Measurements from ENCODE around the gene HLA-DQA1.
"Not testable (repeated sequence)": the region's sequence is repeated elsewhere in the genome, so short reads cannot be mapped to it uniquely, and the experiment has no call there.

Gene HLA-DQA1

DNA sequence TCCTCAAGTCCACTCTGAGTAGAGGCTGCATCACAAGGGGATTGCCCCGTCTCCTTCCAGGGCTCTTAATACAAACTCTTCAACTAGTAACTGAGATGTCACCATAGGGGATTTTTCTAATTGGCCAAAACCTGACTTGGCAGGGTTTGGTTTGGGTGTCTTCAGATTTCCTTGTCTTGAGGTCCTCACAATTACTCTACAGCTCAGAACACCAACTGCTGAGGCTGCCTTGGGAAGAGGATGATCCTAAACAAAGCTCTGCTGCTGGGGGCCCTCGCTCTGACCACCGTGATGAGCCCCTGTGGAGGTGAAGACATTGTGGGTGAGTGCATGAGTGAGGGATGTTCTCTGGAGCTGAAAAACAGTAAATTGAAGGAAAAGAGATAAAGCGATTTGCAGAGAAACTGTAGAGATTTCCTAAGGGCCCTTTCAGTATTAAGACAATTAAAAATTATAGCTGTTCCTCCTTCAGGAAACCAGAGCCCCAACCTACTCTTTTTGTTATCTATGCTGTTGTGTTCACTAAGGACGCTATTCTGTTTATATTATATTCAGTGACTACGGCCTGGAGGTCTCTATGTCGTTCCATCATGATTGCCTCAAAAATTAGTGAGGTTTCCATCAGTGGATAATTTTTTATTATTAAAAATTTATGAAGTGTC lies at the start of gene HLA-DQA1:
Gene HLA-DQA1 (plus strand): TSS at position 188 of the 662 bp plus-strand sequence. CDS start 53 bp downstream, at position 241.
- DNase-seq: no peak

DNA sequence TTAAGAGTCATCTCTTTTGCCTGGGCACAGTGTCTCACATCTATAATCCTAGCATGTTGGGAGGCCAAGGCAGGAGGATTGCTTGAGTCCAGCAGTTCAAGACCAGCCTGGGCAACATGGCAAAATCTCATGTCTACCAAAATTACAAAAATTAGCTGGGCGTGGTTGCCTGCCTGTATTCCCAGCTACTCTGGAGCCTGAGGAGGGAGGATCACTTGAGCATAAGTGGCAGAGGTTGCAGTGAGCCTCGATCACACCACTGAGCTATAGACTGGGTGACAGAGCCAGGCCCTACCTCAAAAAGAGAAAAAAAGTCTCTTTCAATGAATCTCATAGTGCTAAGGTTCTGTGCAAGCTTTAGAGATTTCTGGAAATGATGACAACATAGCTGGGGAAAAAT lies 49.0 kb upstream of the HLA-DQA1 start:
- no peak for DNase-seq

DNA sequence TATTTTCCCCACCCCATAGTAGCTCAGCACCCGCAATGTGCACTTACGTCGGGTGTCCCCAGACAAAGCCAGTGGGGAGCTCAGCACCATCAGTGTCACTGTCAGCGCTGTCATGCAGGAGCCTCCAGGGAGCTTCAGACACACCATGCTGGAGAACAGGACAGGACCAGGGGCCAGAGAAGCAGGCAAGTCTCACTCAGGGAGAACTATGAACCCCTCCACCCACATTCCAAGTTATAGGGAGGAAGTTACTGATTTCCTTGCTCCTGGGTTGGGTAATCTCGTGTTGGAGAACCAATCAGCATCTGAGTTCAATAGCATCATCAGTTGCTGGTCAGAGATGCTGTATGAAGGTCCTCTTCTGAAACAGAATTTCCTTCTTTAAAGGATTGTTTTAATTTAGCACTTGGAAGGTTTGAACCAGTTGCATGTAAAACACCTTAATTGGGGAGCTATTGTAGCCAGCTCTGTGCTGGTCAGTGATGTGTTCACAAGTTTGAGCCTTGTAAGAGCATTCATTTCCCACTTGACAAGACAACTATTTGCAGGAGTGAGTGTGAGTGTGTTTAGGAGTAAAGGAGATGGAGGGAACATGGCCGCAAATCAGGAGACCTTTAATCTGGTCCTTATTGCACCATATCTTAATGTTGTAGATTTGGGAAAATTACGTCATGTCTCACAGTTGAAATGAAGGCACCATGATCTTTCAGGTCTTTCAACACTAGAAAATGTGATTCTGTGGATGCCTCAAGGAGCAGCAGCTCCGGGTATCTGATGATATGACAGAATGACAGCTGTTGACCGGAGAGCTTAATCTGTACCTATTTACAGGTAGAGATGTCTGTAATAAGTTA lies 47.4 kb upstream of the HLA-DQA1 start, which contains the start of gene HLA-DRB1:
Gene HLA-DRB1 (minus strand): TSS at position 253 of the 854 bp plus-strand sequence. CDS start 106 bp downstream, at position 147.
- no peak for DNase-seq

DNA sequence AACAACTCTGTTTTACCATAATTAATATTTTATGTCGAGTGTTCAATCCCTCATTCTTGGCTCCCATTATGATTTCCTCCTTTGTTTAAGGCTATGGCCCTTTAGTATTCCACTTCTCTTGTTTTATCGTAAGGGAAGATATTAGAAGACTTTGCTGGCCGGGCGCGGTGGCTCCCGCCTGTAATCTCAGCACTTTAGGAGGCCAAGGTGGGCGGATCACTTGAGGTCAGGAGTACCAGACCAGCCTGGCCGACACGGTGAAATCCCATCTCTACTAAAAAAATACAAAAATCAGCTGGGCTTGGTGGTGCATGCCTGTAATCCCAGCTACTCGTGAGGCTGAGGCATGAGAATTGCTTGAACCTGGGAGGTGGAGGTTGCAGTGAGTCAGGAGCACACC lies 46.5 kb upstream of the HLA-DQA1 start:
- DNase-seq: not testable (repeated sequence)

DNA sequence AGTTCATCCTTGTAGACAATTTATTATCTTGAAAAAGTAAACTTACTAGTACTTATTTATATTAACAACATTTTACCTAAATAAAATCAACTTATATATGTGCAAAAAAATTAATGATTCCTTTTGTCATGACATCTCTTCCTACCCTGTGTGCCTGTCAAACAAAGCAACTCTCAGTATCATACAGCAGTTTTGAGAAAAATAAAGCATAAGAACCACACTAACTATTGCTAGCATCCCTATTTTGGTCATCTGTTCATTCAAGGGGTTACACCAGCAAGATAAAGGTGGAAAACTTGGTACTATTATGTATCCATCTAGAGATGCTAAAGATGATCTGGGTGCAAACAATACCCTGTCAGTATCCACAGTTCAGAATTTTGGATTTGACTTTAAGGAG lies 40.2 kb upstream of the HLA-DQA1 start:
- no peak for DNase-seq

DNA sequence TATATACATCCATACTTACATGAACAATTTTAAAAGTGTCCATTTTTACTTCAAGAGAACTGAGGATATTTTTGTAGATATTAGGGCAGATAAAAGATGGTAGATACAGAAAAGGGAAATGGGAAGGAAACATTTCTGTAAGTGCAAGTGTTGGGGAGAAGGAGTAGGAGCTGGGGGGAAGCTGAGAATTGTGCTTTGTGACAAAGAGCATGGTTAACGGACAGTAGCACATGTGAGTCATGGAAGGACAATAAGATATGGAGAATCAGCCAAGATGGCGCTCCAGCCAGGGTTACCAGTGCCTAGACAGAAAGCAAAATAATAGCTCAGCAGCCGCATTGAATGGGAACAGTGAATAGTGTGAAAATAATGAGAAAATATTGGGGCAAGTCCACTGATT lies 34.8 kb upstream of the HLA-DQA1 start:
- DNase-seq: no peak

DNA sequence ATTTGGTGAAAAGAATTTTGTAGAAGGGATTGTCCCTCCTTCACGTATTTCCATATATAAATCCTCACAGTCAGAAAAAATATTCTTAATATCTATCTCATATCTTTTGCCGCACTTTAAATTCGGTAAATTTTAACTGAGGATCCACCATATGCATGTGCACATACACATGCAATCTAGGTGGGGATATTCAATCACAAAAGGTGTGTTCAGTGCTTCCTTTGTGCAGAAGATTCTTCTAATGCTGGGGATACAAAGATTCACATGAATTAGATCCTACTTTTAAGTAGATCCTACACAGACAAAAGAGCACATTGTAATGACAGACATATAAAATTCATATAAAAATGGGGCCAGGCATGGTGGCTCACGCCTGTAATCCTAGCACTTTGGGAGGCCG lies 34.0 kb upstream of the HLA-DQA1 start:
- no peak for DNase-seq

DNA sequence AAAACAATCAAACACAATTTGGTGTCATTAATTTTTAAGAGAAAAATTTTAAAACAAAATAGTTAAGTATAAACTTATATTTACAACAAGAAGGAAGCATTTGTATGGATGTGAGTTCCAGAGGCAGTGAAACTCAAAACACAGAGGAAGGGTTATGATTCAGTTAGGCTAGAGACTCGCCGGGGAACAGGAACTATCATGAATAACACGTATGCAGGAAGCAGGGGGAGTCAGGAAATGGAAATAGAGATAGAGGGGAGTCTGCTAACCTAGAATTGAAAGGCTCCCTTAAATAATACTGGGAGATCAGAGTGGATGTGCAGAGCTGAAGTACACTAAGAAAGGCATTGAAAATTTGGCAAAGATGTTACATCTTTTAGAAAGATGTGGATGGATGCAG lies 33.3 kb upstream of the HLA-DQA1 start:
- DNase-seq: no peak

DNA sequence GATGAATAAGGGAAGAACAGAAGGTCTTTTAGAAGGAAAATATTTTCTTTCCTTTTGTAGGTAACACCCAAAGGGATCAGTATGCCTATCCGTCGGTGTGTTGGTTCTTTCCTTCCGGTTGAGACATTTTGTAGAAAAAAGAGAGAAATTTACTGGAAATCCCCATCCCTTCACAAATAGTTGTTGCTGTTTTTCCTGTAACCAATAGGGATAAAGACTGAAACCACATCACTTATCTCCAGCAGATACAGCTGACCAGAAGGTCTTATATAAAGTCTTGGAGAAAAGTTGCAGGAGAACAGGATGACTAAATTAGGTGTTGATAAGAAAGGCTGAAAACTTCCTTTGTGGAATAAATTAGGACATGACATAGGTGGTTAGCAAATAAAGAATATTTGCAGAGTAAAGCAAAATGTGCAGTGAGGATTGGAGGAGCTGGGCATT lies 32.8 kb upstream of the HLA-DQA1 start:
- DNase-seq: no peak

DNA sequence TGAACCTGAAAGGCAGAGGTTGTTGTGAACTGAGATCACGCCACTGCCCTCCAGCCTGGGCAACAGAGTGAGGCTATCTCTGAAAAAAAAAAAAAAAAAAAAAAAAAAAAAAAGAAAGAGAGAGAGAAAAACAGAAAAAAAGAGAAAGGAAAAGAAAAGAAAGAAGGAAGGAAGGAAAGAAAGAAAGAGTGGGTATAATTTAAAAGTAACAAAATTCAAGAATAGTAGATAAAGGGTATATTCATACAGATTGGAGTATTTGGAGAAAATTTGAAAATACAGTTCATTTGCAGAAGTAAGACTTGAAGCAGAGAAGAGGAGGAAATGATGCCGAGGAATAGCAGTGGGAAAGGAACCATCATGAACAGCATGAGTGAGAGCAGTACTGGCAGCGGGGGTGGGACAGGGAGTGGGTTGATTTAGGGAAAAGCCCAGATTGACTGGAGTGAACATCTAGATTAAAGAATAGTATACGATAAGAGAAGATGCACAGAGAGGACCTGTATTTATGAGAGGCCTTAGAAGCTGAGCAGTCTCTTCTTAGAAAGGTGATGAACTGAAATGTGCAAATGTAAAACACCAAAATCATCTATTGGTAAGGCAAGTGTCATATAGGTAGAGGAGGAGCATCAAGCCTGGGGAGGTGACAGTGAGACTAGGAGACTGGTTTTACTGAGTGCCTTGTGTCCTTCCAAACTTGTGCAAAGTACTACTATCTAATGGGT lies 29.8 kb upstream of the HLA-DQA1 start:
- DNase-seq: no peak

DNA sequence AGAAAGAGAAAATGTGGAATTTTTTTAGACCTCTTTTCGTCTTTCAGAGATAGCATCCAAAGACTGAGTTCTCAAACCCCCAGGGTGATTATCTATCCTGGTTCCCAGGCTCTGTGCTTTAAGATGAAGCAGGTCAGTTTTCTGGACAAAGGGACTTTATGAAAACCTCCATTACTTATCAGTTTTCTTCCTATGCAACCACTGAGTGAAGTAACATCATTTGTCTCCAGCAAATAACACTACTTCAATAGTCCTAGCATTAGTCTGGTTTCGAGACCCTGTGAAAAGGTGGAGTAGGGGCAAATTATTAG lies 29.3 kb upstream of the HLA-DQA1 start:
- no peak for DNase-seq

DNA sequence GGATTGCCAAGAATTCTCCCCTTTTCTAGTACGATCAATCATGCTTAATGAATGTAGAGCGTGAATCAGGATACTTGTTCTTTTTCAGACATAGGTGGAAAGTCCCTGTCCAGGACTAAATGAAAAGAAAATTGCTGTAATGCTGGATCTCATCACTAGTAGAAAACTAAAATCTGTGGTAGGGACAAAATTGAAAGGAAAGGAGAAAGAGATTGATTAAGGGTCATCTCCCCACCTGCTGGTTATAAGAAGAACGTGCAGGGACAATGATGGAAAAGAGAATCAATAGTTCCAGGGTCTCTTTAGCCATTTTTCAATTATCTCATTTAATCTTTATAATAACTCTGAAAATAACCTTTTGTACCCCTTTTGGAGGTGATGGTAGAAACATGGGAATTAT lies 28.8 kb upstream of the HLA-DQA1 start:
- DNase-seq: no peak

DNA sequence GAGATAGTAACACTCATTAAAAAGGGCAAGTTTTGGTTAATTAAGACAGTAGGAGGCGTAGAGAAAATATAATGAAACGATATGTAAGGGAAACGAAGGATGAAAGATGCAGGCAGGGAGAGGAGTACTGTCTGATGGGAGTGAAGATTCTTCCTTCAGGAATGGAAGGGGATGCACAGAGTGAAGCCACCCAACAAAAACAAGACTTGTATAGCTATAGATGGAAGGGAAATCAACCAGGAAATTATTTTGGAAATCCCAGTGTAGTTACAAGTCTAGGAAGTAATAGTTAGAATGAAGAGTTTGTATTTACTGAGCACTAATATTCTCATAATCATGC lies 27.8 kb upstream of the HLA-DQA1 start:
- DNase-seq: no peak

DNA sequence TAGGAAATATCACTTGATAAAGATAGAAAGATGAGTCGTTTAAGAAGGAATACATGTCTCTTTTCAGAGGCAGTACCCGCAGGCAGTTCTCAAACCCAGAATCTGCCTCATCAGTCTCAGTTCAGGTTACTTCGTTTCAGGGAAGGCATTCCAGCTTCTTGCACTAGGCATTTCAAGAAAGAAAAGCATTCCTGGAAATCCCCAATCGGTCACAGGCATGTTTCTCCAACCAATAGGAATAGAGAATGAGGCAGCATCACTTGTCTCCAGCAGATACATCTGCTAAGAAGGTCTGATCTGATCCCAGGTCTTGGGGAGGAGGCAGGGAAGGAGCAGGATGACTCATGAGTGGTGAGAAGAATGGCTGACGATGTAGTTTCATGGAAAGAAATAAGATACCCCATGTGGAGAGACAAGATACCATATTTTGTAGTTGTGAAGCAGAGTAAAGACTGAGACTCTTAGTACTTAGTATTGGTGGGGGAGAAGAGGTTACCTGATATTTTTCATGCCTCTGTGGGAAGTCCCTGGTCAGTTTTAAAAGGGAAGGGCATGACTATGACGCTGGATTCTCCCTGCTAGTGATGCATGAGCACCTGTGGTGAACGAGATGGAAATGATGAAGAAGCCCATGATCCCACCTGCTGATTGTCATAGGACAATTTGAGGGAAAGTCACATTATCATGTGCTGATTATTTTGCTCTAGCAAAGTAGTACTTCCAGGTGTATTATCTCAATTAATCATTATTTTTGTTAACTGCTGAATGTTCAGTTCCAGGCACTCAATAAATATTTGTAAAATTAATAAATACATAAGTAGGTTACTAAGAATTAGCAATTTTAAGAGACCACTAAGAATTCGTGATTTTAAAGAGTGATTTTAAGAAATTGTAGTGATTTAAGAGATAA lies 27.2 kb upstream of the HLA-DQA1 start:
- no peak for DNase-seq

DNA sequence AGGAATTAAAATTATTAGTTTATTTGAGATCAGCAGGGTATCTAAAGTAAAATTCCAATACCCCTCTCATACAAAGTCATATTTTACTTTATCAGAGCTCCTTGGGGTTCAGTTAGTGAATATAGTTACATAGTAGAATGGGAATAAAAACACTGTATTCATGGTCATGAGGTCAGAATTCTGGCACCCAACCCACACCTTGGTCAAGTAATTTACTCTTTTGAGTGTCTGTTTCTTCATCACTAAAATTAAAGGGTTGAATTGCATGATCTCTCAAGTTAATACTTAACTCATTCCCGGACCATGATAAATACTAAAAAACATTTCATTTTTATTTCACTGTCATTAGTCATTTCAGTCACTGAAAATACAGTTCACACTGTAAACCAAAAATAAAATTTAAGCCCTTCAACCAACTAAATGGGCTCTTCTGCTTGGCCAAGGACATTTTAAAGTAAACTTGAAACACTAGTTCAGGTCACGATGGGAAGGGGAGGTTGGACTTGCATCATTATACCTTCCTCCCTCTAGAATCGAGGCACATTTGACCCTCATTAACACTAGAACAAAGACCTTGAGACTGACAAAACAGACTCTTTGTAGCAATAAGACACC lies 26.4 kb upstream of the HLA-DQA1 start:
- DNase-seq: no peak

DNA sequence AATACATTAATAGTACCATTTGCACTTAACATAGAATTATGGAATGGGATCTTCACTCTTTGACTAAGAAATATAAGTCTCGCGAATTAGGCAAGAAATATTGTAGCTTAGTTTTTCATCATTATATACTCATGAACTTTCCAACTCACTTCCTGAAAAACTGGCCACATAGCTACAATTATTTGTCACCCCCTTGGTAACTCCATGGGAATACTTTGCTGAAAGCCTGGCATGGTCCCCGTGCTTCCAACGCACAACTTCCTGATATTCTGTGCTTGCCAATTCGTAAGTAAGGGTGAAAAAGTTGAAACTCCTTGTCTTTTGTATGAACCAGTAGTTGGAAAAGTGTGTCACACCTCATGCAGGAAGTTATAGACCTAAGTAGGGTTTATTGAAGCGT lies 23.7 kb upstream of the HLA-DQA1 start:
- no peak for DNase-seq

DNA sequence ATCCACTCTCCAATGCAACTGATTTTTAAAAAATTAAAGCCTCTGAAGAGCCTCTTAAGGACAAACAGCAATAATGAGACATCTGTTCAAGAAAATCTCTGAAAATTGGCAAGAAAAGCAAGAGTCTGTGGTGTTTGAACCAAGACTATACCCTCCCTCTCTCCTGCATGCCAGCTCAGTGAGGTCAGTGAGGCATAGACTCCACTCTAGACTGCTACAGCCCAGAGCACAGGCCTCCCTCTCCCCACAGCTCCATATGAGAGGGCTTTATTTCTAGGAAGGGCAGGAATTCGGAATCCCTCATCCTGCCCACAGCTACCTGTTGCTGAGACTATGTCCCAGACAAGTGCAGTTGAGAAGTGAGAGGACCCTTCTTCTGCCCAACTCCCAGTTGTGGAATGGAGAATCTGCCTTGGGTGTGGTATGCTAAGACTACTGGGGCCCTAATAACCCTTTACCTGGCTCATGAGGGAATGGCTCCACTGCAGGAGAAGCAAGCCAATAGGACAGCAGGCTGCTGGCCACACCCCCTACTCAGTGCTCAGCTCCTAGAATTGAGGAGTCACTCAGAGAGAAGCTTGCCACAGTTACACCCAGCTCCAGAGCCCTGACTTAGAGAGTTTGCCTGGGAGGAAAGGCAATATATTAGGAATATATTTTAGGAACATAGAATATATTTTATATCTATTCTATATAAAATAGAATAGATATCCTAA lies 22.7 kb upstream of the HLA-DQA1 start:
- no peak for DNase-seq

DNA sequence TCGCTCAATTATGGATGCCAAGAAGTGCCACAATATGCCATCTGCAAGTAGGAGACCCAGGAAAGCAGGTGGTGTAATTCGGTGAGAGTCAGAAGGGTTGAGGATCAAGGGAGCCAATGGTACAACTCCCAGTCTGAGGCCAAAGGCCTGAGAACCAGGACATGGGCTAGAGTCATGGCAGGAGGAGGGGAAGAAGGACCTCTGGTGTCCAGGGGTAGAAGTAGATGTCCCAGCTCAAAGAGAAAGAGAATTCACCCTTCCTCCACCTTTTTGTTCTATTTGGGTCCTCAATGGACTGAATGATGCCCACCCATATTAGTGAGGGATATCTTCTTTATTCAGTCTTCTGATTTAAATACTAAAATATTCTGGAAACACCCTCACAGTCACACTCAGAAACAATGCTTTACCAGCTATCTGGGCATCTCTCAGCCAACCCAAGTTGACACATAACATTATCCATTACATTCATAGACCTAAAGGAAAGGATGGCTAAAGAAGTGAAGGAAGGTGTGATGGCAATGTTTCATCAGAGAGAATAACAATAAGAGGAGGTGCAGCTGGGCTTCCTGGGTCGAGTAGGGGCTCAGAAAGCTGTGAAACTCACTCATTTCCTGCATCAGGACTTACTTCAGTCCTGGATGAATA lies 21.2 kb upstream of the HLA-DQA1 start:
- DNase-seq: no peak

DNA sequence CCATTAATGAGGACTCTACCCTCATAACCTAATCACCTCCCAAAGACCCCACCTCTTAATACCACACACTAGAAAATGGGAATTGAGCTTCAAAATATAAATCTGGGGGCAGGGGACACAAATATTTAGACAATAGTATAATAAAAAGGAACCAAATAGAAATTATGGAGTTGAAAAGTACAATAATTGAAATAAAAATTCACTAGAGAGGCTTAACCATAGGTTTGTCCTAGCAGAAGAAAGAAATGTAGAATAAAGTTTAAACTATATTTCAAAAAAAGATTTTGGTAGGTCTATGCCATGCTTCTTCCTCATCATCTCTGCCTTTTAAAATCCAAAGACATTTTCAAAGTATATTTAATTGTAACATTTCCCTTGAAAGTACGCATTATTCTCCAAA lies 19.5 kb upstream of the HLA-DQA1 start:
- DNase-seq: no peak

DNA sequence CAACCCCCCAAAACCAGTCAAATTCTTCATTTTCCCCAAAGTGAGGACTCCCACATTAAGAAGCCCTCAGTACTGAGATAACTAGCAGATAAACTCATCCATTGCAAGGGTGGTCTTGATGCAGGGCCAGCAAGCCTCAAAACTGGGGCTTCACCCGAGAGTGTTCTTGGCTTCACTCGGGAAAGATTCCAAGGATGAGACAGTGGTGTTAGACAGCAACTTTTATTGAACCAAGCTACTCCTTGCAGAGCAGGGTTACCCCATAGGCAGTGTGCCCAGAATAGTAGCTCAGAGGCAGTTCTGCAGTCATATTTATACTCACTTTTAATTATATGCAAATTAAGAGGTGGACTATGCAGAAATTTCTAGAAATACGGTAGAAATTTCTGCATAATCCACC lies 15.8 kb upstream of the HLA-DQA1 start:
- DNase-seq: no peak

All from NCI-H524 treated with DMSO at 0.1 percent for 48 hours (cell line).